GM21360 (cell line): Measurements from ENCODE around the gene CLN6.
"Not testable (repeated sequence)": the region's sequence is repeated elsewhere in the genome, so short reads cannot be mapped to it uniquely, and the experiment has no call there.

Source experiments
- ATAC-seq: cut with Tn5 transposase; IDR thresholded peaks from one replicate; pipeline ENCODE4 v1.9.1; 2021; ENCODE audit warnings: mild to moderate bottlenecking, moderate library complexity; ENCODE audit not compliant: unreplicated experiment

The CLN6 gene

GRCh38 chr15:68224108-68224507 is 5.4 kb downstream of the CLN6 start:
- ATAC-seq, result no peak

DNA sequence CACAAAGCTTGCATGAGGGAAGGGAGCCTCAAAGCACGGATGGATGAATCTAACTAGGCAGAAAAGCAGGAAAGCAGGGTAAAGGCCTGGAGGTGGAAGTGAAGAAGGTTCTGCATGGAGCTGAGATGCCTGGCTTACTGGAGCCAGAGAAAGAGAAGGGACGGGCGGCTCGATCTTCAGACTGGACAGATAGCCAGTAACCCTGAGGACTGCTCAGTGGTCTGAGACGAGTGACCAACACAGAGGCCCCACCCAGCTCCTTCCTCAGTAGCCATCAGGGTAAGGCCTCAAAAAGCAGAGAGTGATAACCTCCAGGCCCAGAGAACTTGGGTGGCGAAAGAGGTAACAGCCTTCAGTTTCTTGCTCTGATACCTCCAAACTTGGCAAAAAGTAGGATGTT is 6.4 kb downstream of the CLN6 start:
- ATAC-seq, result no peak

- ATAC-seq, result not testable (repeated sequence)
Measured at GRCh38 chr15:68222432-68222743, 7.1 kb downstream of the CLN6 start.

- ATAC-seq, result not testable (repeated sequence)
Measured at GRCh38 chr15:68221530-68222431, 7.7 kb downstream of the CLN6 start.

DNA sequence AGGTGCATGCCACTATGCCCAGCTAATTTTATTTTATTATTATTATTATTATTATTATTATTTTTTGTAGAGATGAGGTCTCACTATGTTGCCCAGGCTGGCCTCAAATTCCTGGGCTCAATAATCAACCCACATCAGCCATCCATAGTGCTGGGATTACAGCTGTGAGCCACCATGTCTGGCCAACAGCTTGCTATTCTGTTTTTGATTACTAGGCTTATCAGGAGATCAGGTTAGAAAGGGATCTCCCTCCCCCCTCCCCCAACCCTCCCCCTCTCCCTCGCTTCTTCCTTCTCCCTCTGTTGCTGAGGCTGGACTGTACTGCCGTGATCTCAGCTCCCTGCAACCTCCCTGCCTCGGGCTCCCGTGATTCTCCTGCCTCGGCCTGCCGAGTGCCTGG is 8.6 kb downstream of the CLN6 start:
- ATAC-seq, result no peak

DNA sequence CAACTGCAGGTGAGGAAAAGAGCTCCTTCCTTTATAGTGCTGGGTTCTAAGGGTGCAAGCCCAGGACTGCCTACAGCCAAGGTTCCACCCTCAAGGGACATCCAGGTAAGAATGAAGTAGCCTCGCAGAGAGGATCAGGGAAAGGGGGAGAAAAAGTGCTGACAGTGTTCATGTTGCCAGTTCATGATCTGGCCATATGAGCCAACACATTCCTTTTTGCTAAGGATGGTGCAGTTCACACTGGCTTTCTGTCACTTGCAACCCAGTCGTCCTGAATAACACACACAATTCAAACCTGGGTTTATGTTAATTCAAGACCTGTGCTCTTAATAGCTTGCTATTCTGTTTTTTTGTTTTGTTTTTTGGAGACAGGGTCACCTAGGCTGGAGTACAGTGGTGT is 9.0 kb downstream of the CLN6 start:
- no peak for ATAC-seq

DNA sequence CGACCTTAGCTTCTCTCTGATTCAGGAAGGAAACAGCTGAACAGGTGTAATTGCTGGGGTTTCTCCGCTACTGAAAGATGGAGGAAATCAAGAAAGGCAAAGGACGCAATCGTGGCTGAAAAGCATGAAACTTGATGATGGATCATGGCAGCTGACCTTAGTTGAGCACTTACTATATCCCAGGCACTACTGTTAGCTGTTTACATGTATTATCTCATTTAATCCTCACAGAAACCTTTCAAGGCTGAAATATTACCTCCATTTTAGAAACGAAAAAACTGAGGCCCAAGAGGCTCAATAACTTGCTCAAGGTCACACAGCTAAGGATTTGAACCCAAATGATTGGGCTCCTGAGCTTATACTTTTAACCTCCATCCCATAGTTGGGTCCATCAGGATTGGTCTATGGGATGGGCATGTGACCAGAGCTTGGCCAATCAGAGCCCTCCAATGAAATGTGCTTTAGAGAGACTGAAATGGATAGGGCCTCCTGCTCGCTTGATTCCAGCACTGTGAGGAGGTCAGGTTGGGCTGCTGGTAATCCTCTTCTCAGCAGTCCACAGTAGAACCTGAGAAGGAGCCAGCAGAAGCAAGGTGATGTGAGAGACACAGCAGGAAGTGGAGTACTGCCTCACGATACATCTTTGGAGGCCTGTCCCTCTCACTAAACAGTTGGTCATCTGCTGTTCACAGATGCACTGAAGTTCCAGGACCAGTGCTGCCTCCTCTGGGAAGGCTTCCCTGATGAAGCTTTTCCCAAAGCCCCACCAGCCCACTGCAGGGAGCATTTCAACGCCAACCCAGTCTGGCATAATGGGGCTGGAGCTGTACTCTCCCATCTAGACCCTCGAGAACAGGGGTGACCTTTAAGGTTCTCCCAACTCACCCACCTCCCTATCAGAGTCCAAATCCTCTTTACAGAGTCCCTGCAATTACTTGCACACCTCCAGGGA is 10.4 kb downstream of the CLN6 start:
- ATAC-seq, result no peak

DNA sequence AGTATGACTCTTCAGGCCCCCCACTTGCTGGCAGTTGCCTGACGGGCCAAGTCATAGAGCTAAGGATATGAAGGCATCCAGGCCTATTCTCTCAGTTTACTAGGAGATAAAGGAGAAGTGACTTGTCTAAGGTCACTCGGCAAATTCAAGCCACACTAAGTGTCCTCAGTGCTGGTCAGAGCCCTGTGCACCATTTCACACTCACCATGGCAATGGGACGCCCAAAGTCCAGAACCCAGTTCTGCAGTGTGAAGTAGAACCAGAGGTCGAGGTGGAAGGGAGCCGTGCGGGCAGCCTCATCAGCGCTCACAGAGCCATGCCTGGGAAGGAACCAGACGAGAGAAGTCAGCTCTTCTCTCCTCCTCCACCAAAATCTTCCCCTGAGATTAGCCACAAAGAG is 11.2 kb downstream of the CLN6 start:
- no peak for ATAC-seq

- no peak for ATAC-seq
Measured at GRCh38 chr15:68217341-68217740, 12.2 kb downstream of the CLN6 start.

- ATAC-seq, result no peak
Measured at GRCh38 chr15:68214838-68215254, 14.7 kb downstream of the CLN6 start.

GRCh38 chr15:68213991-68214837 is 15.3 kb downstream of the CLN6 start:
- no peak for ATAC-seq

DNA sequence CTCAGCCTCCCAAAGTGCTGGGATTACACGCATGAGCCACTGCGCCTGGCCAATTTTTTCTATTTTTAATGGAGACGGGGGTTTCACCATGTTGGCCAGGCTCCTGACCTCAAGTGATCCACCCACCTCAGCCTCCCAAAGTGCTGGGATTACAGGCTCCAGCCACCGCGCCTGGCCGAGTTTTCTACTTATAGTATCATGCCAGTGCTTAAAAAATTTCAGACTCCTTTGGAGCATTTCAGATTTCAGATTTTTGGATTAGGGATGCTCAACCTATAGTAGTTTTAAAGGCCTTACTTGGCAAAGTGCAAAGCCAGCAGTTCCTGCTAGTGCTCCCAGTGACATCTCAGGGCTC is 16.1 kb downstream of the CLN6 start:
- ATAC-seq, result not testable (repeated sequence)

DNA sequence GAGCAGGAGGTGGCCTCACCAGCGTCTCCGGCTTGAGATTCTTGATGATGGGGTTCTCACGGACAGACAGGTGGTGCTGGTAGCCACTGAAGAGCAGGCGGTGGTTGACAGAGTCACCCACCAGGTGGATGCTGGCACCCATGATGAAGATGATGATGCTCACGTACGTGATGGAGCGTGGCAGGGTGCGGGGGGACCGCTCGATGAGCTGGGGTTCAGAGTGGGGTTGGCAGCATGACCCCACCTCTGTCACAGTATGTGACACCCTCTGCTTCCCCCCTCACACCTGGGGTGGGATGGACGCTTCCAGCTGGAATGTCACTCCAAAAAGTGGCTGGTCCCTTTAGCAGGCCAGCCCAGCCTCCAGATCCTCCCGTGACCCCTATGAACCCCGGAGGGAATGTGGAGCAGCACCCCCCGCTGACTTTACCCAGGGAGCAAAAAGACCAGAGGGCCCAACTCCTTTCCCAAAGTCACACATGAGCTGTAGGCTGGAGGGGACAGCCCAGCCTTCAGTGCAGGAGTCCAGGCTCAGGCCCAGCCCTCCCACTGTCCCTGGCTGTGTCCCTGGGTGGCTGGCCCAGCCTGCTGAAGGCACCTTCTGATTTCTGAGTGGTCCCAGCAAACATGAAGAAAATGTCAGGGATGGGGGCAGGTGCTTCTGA is 17.7 kb downstream of the CLN6 start:
- no peak for ATAC-seq

DNA sequence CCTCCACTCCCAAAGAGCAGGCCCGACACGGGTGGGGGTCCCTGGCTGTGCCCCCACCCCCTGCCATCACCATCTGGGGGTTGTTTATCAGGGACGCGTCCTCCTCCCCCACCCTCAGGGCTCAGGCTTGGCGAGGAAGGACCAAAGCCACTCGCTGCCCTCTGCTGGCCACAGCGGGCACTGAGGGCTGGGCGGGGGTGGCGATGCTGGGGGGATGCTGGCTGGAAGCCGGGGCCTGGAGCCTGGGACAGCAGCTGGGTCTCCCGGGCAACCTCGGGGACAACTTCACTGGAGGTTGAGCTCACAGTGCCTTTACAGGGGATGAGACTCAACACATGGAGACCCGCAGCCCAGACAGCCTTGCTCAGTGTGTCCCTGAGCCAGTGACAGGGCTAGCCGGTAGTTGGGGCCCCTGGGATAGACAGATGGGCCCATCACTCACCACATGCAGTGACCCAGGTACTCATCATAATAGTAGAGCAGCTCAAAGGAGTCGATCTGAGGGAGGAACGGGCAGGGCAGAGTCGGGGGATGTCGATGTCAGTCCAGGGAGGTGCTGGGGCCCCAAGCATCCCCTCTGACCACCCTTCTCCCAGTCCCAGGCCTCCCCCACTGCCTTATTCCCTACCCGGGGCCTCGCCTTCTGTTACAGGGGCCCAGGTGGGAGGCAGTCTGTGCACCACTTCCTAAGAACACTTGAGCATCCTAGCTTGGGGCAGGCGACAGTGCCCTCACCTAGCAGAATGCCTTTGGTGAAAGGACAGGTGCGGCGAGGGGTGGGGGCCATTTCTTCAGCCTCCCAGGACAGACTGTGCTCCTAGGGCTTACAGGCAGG is 18.5 kb downstream of the CLN6 start:
- no peak for ATAC-seq

DNA sequence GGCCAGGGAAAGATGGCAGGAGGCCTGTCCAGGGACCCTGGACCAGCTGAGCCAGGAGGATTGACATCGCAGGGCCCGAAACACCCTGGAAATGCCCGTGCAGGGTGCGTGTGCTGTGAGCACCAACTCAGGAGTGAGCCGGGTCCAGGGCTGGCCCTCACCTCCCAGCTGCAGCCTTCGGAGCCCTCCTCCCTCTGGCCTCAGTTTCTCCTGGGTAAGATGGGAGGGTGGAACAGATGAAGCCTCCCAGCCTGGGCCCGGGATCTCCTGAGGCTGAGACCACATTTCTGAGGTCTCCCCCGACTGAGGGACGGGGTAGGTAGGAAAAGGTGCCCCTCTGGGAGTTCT is 19.1 kb downstream of the CLN6 start:
- no peak for ATAC-seq

DNA sequence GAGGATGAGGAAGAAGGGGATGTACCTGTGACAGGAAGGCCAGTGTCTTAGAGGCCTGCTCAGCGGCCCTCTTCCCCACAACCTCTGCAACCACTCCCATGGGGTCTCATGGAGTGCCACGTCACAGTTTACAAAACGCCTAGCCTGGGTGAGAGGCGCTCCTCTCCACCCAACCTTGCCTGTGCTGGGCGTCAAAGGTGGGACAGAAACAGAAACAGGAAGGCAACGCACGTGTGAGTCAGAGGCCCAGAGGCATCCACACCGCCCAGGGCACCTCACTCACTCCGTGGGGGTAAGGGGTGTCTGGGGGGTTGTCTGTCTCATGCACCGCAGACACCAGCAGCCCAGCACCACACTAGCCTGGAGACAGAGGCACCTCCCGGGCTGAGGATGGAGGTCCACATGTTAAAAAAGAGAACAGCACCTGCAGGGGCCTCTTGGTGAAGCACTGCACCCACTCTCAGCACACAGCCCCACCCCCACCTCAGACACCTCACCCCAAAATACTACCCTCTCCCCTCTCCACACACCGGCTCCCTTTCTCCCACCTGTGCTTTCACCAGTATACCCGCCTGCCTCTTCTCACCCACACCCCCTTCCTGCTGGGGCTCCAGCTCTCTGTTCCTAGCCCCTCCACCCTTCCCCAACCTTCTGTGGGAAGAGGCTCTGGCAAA is 19.7 kb downstream of the CLN6 start:
- ATAC-seq, result no peak

GRCh38 chr15:68209272-68209671 is 20.3 kb downstream of the CLN6 start:
- no peak for ATAC-seq

DNA sequence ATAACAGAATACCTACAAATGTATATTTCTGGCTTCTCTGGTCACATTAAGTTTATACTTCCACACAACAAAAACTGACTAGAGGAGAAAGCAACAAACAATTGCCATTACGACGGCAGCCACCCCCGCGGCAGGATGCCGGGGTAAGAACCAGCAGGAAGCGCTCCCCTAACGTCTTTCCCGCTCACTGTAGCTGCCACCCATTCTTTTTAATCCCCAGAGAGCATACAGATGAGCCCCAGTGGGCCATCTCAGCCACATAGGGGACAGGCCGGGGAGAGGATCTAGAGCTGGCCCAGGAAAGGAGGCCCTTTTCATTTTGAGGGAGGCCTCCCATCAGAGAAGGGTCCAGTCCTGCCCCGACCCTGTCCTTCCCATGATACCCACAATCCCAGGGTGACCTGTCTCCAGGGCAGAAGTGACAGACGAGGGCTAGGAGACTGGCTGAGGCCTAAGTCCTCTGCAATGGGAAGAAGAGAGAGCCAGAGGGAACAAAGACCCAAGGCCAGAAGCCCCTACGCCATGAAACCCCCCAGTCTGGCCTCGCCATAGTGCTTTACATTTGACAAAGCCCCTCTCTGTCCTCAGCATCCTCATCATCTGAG is 20.8 kb downstream of the CLN6 start:
- no peak for ATAC-seq

DNA sequence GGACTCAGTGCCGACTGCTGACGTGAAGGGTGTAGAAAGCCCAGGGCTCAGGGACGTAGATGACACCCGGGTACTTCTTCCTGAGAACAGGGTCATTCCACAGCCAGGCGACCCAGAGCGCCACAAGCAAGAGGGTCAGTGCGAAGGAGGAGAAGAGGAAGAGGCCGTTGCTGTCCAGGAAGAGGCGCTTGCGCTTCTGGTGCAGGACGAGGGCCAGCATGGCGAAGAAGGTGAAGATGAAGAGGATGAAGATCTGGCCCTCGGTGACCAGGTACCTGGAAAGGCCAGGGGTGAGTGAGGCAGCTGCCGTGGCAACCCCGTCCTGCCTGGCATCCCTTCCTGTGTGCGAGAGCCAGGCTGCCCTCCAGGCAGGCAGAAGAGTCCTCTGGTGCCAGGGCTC is 21.4 kb downstream of the CLN6 start:
- ATAC-seq, result no peak
